COLO829 (cell line): Measurements from ENCODE around the gene ZFP30.
"Not testable (repeated sequence)": the region's sequence is repeated elsewhere in the genome, so short reads cannot be mapped to it uniquely, and the experiment has no call there.

Experiments used
- DNase-seq: peaks from one replicate; pipeline ENCODE4 v3.0.0; 2012; ENCODE audit warnings: low spot score

Gene ZFP30

DNA sequence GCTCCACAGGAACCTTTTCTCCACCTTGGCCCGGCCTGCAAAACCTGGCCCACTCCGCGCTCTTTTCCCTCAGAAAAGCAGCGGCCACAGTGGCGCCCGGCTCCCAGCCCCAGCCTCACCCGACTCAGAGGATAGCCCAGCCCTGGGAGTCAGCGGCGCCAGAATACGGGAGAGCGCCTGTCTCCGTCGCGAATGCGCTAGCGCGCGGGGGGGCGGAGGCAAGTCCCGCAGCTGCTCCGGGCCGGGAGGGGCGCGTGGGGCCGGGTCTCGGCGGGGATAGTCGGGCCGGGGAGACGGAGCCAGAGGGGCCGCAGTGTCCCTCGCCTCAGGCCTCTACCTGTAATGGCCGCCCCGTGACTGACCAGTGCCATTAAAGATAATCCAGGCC lies at the start of gene ZFP30:
TSS of gene ZFP30 (minus strand) at position 165 of the 388 bp plus-strand sequence. CDS start 7,643 bp downstream, outside the sequence.
- DNase-seq: peak; percentile 87

DNA sequence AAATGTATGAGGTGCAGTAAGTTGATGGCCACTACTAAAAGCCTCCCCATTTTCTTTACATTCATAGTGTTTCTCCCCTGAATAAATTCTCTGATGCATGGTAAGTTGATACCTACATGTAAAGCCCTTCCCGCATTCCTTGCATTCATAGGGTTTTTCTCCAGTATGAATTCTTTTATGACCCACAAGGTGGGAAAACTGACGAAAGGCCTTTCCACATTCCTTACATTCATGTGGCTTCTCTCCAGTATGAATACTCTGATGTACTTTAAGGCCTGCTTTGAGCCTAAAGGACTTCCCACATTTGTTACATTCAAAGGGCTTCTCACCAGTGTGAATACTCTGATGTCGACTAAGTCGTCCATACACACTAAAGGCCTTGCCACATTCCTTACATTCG lies 43.8 kb upstream of the ZFP30 start:
- no peak for DNase-seq

DNA sequence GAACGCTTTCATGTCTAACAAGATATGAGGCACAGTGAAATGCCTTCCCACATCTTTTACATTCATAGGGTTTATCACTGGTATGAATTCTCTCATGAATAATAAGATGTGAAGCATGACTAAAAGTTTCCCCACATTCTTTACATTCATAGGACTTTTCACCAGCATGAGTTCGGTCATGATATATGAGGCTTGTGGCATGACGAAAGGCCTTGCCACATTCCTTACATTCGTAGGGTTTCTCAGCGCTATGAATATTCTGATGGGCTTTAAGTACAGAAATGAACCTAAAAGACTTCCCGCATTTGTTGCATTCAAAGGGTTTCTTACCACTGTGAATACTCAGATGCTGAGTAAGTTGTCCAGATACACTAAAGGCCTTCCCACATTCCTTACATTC lies 43.0 kb upstream of the ZFP30 start:
- DNase-seq: no peak

DNA sequence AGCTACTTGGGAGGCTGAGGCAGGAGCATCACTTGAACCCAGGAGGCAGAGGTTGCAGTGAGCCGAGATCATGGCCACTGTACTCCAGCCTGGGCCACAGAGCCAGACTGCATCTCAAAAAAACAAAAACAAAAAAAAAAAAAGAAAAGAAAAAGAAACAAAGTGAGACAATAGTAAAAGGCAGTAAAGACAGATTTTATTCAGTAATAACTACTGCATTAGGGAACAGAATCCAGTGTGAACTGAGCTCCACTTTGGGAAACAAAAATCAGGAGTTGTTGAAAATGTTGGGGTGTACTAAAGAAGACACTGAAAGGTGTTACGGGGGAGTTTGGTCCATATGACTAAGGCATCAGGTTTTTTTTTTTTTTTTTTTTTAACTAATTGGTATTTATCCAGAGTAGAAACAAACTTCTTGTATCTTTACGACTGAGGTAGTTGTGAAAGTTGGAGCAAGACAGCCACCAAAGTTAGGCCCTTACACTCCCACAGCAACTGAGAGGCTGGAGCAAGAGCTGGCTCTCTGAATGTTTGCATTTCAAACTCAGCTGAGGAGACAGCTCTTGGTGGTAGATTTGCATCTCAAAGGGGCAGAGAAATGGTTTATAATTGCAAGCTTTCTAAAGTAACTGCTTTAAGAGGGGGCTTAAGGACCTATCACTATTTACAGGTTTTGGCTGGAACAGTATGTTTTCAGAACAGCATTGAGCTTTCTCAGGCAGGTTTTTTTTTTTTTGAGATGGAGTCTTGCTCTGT lies 40.1 kb upstream of the ZFP30 start:
- no peak for DNase-seq

DNA sequence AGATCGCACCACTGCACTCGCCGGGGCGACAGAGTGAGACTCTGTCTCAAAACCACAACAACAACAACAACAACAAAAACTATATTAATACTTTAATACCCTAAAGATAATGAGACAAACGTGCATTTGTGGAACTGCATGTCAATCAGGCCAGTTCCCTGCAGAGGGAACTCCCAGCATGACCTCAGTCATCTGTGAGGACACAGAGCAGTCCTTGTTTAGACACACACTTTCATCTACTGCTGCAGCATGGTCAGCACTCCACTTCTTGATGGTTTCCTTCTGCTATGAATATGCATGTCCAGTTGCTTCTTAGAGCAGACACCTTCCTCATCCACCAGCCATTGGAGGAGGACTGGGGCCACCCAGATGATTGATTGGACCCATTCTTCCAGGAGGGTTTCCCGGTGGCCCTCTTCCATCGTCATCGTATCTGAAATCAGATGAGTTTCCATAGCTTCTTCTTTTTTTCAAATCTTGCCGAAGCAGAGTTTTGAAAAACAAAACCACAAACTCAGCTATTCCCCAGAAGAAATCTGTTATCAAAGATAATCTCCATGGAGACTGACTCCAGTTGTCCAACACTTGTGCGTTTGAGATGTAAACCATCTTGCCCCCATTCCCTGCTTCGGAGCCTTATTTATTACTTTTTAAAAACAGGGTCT lies 37.8 kb upstream of the ZFP30 start:
- peak; percentile 14 for DNase-seq

DNA sequence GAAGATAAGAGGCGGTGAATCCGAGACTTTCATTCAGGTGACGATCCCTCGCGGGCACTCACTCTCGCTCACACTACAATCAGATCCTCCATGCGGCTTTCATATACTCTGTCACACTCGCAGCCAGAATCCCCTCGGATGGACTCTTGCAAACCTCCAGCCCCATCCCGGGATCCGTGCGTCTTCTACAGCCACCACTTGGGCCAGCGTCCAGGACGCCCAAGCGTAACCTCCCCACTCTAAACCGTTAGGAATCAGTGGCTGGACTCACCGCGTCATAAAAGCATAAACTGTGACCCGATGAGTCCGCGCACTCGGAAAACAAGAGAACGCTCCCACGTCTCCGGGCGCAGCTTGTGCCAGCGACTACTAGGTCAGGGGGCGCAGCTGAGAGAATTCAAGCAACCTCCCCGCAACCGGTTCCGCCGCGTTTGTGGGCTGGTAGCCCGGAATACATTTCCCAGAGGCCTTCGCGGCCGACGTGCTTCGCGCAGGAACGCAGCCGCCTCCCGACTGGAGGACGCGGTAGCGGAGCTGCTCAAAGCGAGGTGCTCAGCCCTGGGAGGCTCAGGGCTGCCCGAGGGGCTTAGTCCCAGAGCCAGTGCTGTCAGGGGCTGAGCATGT lies 36.7 kb upstream of the ZFP30 start:
- DNase-seq: peak; percentile 7

DNA sequence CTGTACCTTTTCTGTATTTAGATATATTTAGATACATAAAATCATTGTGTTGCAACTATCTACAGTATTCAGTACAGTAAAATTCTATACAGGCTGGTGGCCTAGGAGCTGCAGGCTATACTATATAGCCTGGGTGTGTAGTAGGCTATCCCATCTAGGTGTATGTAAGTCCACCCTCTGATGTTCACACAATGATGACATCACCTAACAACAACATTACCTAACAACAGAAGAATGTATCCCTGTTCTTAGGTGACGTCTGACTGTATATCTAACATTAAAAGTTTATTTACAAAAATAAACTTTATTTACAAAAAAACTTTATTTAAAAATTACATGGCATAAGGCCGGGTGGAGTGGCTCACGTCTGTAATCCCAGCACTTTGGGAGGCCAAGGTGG lies 28.3 kb upstream of the ZFP30 start:
- DNase-seq: no peak

DNA sequence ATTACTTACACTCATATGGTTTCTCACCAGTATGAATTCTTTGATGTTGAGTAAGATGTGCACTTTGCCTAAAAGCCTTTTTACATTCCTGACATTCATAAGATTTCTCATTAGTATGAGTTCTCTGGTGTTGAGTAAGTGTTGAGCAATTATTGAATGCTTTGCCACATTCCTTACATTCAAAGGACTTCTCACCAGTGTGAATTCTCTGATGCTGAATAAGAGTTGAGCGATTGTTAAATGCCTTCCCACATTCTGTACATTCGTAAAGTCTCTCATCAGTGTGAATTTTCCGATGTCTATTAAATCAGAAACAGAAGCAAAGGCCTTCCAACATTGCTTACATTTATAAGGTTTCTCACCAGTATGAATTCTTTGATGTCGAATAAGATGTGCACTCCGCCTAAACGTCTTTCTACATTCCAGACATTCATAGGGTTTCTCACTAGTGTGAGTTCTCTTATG lies 14.2 kb upstream of the ZFP30 start:
- no peak for DNase-seq

DNA sequence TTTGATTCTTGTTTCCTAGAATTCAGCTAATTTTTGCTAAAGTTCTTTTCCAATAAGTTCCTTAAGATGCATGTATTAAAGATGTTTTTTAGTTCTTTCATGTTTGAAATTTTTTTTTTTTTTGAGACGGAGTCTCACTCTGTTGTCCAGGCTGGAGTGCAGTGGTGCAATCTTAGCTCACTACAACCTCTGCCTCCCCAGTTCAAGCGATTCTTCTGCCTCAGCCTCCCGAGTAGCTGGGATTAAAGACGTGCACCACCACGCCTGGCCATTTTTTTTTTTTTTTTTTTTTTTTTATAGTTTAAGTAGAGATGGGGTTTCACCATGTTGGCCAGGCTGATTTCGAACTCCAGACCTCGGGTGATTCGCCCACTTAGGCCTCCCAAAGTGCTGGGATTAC lies 1.9 kb upstream of the ZFP30 start:
- DNase-seq: not testable (repeated sequence)

DNA sequence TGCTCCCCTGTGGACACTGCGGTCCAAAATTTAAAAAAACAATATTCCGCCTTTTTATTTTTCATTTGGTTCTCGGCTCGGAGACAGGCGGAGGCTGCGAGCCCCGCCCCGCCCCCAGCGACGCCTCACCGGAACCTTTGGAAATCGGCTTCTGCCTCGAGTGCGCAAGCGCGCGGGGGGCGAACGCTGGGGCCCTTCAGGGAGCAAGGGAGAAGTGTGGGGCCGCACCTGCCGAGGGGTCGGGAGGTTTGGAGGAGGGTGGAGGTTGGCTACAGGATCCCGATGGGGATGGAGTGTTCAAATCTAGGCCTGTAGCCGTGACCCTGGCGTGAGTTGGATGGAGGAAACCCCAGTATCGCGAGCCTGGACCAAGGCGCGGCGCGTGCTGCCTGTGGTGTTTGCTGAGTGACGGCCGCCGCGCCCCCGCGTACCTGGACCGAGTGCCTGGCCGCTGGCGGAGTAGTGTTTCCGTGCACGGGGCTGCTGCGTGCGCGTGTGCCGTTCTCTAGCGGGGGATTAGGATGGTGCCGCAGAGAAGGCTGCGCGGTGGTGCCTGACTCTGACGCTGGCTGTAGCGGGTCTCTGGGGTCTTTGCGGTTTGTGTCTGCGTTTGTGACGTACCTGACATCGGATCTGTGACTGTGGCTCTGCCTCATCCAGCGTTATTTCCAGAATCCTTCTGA lies 565 bp upstream of the ZFP30 start:
- DNase-seq: peak; percentile 78

DNA sequence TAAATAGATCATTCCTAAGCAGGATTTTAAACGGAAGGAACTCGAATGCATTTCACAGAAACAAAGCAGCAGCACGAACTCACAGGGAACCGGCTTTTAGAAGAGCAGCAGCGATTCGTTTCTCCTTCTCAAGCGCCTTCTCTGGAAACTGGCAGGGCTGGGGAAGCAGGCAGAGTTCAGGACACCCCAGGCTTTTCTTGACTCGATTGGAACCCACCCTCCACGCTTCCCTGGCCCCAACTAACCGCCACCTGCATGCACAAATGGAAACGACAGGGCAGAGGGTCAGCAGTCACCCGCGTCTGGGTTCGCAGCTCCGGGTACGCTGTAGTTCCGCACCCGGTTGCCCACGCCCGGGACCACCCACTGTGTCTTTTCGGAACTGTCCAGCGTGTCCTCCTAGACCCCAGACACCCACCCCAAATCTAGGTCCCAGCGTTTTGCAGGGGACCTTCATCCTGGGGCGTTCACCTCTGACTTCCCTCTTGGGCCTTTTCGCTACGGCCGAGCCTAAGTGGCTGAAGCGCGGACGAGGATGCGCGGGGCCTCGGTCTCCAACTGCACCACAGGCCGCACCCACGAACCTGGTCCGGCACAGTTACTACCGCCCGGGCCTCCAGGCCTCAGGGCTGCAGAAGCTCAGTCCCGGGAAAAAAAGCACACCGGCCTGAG lies 500 bp downstream of the ZFP30 start:
- DNase-seq: peak; percentile 26

DNA sequence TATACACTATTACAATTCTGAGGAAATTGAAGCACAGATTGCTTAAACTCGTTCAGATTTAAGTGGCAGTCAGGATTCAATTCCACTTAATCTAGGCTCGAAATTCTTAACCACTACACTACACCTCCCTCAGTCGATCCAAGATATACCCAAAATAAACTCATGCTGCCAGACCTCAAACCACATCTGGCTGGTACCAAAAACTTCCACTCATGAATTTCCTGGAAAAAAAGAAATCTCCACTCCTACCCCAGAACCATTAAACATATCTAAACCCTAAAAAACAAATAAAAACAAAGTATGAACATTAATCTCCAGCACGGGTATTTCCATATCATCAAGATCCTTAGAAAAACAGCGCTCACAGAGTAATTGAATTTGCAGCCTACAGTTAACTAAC lies 1.1 kb downstream of the ZFP30 start:
- DNase-seq: no peak

DNA sequence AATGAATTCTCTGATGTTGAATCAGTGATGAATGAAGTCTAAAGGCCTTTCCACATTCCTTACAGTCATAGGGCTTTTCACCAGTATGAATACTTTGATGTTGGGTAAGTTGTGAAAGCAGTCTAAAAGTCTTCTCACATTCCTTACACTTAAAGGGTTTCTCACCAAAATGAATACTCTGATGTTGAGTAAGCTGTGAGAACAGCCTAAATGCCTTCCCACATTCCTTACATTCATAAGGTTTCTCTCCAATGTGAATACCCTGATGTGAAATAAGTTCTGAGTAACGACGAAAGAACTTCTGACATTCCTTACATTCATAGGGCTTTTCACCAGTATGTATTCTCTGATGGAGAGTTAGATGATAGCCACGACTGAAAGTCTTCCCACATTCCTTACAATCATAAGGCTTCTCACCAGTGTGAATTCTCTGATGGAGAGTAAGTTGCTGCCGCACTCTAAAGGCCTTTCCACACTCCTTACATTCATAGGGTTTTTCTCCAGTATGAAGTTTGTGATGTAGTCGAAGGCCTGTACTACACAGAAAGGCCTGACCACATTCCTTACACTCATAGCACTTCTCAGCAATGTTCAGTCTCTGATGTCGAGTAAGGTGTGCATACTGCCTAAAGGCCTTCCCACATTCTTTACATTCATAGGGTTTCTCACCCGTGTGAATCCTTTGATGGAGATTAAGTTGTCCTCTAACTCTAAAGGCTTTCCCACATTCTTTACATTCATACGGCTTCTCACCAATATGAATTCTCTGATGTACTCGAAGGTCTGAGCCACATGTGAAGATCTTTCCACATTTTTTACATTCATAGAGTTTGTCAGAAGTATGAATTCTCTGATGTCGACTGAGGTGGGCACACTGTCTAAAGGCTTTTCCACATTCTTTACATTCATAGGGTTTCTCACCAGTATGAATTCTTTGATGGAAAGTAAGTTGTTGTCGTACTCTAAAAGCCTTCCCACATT lies 19.9 kb downstream of the ZFP30 start:
- DNase-seq: no peak

DNA sequence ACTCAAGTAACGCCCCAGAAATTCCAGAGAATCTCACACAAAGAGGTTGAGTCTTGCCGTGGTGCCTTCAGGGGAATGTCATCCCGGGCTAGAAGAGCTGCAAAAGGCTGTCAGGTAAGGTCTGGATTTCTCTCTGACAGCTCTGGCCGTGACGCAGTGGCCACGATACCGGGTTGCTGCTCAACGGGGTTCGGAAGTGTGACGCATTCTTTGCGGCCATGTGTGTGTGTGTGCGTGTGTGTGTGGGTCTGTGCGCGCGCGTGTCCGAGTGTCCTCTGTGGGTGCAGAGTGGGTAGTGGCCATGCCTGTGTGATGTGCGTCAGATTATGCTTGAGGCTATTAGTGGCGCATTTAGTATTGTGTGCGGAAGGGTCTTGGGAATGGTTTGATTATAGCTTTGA lies 60.3 kb downstream of the ZFP30 start:
- no peak for DNase-seq

DNA sequence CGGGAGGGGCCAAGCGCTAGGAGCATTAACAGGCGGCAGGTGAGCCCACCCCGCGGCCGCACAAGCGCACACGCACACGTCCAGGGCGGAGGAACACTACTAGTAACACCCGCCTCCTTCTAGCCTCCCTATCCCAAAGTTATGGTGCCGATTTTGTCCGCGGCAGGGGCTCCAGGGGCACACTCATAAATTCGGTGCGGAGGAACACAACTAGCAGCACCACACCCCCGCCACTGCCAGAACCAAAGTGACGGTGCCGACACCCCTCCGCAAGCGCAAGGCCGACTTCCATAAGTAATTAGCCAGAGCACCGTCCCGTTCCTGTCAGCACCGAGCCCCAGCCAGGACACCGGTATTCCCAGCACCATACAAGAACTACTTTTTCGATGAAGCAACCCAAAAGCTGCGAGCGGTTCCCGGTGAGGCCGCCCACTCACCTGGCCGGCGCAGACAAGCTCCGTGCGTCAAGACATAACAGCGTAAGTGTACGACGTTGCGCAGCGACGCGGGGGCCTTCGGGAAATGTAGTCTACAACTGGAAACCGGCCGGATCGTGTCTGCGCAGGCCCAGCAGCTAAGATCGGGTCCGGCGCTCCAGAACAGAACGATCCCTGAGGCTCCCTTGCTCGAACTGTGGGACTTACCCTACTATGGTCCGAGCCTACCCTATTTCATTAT lies 60.8 kb downstream of the ZFP30 start, which contains the start of the genes ZNF540 and ZNF571:
TSS of gene ZNF540 (plus strand) at position 573 of the 678 bp plus-strand sequence. CDS start 3,572 bp downstream, outside the sequence.
TSS of gene ZNF571 (minus strand) at position 489 of the 678 bp plus-strand sequence. CDS start 8,116 bp downstream, outside the sequence.
- peak; percentile 71 for DNase-seq

DNA sequence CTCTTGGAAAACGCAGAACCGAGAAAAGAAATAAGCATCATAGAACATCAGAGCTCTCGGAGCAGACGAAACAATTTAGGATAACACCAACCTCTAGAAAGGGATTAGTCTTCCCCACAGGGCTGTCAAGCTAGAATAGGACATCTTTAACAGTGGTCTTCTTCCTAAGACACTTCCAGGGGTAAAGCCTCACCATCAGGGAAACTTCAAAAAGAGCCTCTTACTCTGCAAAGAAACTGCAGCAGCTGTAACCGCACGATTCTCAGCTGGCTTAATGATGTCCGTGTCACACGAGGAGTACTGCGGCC lies 61.3 kb downstream of the ZFP30 start:
- no peak for DNase-seq

DNA sequence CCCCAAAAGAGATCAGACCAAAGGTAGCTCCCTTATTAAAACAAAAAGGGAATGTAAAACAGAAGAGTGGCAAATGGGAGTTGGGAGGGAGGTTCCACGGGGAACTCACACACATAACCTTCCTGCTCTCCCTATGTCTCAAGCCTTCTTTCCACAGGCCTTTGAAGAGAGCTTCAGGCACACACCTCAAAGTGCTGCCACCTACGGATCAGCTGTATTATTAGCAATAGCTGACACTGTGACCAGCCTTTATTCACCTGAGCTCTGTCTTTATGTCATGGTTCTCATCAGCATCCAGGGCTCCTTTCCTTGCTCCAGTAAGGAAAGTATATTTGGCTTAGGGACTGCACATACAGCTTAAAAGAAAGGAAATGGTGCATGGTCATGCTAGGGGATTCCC lies 71.9 kb downstream of the ZFP30 start:
- DNase-seq: no peak

DNA sequence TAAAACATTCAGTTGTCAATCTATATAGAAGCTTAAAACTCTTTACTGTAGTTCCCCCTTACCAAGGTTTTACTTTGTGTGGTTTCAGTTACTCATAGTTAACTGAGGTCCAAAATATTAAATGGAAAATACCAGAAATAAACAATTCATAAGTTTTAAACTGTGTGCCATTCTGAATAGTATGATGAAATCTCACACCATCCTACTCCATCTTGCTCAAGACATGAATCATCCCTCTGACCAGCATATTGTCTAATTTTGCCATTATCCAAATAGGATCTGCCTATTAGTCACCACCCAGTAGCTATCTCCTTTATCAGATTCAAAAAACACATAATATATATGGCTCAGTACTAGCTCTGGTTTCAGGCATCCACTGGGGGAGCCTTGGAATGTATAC lies 83.1 kb downstream of the ZFP30 start:
- no peak for DNase-seq

DNA sequence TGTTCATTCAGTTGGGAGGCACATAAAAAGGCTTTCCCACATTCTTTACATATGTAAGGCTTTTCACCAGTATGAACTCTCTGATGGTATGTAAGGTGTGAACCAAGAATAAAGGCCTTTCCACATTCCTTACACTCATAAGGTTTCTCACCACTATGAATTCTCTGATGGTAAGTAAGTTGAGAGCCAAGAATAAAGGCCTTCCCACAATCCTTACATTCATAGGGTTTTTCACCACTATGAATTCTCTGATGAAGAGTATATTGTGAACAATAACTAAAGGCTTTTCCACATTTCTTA lies 89.9 kb downstream of the ZFP30 start:
- no peak for DNase-seq

DNA sequence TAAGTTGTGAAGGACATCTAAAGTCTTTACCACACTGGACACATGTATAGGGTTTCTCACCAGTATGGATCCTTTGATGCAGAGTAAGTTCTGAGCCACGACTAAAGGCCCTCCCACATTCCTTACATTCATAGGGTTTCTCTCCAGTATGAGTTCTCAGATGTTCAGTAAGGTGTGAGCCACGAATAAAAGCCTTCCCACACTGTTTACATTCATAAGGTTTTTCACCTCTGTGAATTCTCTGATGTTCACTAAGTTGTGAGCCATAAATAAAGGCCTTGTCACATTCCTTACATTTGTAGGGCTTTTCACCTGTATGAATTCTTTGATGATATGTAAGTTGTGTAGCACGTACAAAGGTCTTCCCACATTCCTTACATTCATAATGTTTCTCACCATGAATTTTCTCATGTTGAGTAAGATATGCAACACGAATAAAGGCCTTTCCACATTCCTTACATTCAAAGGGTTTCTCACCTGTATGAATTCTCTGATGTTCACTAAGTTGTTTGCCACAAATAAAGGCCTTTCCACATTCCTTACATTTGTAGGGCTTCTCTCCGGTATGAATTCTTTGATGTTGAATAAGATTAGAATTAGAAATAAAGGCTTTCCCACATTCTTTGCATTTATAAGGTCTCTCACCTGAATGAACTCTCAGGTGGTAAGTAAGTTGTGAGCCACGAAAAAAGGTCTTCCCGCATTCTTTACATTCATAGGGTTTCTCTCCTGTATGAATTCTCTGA lies 90.5 kb downstream of the ZFP30 start:
- DNase-seq: no peak
